SJSA1 (cell line): ENCODE results near the gene UBTF. TPM values are rescaled to one million over a fixed set of nuclear protein-coding genes. Genes with fewer than 3 reads are reported as not detected.
A peak's percentile ranks its signal among the peaks of the same experiment; 100 is the strongest.

ENCODE experiments used
- DNase-seq, 2 experiments: peaks; one replicate each; pipeline ENCODE4 v3.0.0-alpha.2; 2015 to 2020; ENCODE audit warnings: low spot score in 2 of 2, low read depth in 1 of 2
- H3K27ac ChIP-seq: fragments of 250-450 bp; sonication (Bioruptor Pico); 2 replicates; pipeline ENCODE4 v1.5.1; 2020; ENCODE audit warnings: mild to moderate bottlenecking, moderate library complexity
- H3K27me3 ChIP-seq: fragments of 250-450 bp; sonication (Bioruptor Pico); replicated peaks from 2 replicates; pipeline ENCODE4 v1.5.1; 2020; ENCODE audit warnings: mild to moderate bottlenecking, moderate library complexity
- H3K36me3 ChIP-seq: fragments of 250-450 bp; sonication (Bioruptor Pico); 2 replicates; pipeline ENCODE4 v1.5.1; 2020; ENCODE audit warnings: mild to moderate bottlenecking
- H3K4me1 ChIP-seq: fragments of 250-450 bp; sonication (Bioruptor Pico); replicated peaks from 2 replicates; pipeline ENCODE4 v1.6.1; 2021; ENCODE audit warnings: mild to moderate bottlenecking
- H3K4me3 ChIP-seq: fragments of 250-450 bp; sonication (Bioruptor Pico); 2 replicates; pipeline ENCODE4 v1.5.1; 2020; ENCODE audit warnings: mild to moderate bottlenecking
- H3K9me3 ChIP-seq: fragments of 250-450 bp; sonication (Bioruptor Pico); replicated peaks from 2 replicates; pipeline ENCODE4 v1.5.1; 2020; ENCODE audit warnings: mild to moderate bottlenecking
- total RNA-seq: library from RNA; depleted of rRNA; stranded (reverse); fragments of >200 nt; shearing (Covaris generic); gene quantifications from 2 replicates; pipeline ENCODE4 v1.2.3, GENCODE V29; 2014

UBTF gene
- total RNA-seq, 1 experiment from 2014 or later: 80.0 TPM

DNA sequence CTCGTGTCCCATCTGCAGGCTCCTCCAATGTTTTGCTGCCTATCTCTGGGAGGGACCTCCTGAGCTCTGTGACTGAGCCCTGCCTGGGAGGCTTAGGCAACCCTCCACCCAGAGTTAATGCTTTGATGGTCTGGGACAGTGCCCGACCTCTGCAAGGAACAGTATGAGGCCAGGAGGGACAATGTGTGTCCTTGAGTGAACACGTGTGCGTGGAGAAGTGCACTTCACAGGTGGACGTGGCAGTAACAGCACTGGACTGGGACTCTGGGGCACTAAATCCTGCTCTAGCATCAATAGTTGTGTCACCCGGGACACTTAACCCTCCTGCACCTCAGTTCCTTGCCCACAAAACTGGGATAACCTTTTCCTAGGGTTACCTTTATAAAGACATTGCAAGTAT, 4.6 kb downstream of the UBTF start:
- H3K27ac ChIP-seq: no peak overlapping the region
- H3K4me3 ChIP-seq: no peak overlapping the region
- H3K4me1 ChIP-seq: peaks cover 24% of the 10 kb centered on the region
- peaks cover 5% of the 10 kb centered on the region for H3K9me3 ChIP-seq
- no peaks in the 10 kb centered on the region for H3K27me3 ChIP-seq
- peaks cover 85% of the 10 kb centered on the region for H3K36me3 ChIP-seq
- no peak for DNase-seq

DNA sequence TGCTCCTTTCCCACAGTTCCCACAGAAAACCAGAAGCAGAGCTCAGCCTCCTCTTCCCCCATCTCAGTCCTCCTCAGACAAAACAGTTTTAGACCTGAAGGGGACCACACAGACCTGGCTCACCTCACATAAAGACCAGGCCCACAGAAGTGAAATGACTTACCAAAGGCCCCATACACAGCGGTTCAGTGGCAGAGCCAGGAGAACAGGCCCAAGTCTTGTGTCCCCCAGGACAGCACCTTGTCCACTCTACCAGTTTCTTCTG, 5.3 kb downstream of the UBTF start:
- no peak for DNase-seq
- peaks cover 21% of the 10 kb centered on the region for H3K4me1 ChIP-seq
- no peaks in the 10 kb centered on the region for H3K27me3 ChIP-seq
- H3K4me3 ChIP-seq: no peak overlapping the region
- H3K9me3 ChIP-seq: peaks cover 2% of the 10 kb centered on the region
- peaks cover 89% of the 10 kb centered on the region for H3K36me3 ChIP-seq
- no peak overlapping the region for H3K27ac ChIP-seq

DNA sequence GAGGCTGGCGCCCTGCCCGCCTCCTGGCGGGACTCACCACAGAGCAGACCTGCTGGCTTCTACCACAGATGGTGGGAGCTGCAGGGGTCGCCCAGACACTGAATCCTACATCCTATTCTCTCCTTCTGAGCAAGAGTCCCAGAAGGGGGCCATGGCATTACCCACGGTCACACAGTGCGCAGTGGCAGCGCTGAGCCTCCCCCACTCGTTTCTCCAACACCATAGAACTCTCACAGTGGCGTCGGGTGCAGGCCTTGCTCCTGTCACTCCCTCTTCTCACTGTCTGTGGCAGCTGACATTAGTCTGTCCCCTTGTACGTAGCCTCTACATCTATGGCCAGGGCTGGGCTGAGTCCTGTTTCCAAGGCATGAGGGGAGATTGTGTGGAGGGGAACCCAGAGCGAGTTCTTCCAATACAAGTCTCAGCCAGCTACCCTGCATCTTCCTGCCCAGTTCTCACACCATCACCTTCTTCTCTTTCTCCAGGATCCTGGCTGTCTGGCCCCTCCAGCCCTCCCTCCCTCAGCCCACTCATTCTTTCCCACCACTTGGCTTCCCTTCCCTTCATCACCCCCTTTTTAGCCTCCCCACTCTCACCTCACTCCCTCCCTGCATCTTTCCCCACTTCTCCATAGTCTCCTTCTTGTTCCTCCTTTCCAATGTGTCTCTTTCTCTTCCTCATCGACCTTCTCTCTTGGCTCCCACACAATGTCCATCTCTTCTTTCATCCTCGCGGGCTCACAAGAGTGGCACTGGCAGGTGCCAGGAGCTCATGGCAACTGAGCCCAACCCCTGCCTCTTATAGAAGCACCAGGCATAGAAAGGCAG, 5.9 kb downstream of the UBTF start:
- H3K36me3 ChIP-seq: peaks cover 89% of the 10 kb centered on the region
- H3K9me3 ChIP-seq: no peaks in the 10 kb centered on the region
- no peak overlapping the region for H3K4me3 ChIP-seq
- H3K27me3 ChIP-seq: no peaks in the 10 kb centered on the region
- DNase-seq: no peak
- peaks cover 22% of the 10 kb centered on the region for H3K4me1 ChIP-seq
- no peak overlapping the region for H3K27ac ChIP-seq

DNA sequence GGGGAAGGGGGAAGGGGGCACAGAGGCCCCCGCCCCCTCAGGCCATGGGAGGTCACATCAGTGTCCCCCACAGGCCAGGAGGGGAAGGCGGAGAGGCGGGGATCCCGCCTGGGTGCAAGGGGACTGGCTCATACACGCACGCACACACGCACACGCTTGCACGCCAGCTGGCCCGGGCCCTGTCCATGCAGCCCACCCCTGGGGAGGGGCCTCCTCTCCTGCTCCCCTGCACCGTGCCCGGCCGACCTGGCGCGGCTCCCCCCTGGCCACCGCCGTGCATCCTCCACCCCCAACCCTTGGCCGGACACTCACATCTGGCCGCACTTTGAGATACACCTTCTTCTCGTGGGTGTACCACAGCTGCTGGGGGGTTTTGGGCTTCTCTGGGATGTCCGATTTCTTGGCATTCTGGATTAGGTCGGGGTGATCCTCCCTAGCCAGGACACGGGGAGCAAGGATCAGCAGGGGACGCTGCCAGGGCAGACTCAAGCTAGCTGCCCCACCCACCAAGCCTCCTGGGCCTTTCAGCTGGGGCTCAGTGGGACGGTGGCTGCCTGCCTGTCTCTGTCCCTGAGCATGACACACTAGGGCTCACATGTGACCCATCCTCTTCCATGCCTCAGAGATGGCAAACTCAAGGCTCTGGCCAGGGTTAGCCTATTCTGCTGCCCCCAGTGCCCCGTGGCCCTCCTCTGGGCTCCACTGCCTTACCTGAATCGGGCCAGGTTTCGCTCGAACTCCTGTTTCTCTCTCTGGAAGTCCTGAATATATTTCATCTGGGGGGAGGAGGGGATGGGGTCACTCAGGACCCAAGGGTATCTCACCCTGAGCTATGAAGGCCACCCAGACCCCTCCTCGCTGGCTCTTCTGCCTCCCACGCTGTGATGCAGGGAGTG, 6.7 kb downstream of the UBTF start:
- DNase-seq: peak in 1 of 2 experiments; percentile 47
- Histone ChIP-seq H3K9me3 (no peaks in the 10 kb centered on the region), H3K4me1 (peaks cover 23% of the 10 kb centered on the region), H3K27me3 (no peaks in the 10 kb centered on the region), H3K27ac (no peak overlapping the region), H3K36me3 (peaks cover 93% of the 10 kb centered on the region), H3K4me3 (no peak overlapping the region)

DNA sequence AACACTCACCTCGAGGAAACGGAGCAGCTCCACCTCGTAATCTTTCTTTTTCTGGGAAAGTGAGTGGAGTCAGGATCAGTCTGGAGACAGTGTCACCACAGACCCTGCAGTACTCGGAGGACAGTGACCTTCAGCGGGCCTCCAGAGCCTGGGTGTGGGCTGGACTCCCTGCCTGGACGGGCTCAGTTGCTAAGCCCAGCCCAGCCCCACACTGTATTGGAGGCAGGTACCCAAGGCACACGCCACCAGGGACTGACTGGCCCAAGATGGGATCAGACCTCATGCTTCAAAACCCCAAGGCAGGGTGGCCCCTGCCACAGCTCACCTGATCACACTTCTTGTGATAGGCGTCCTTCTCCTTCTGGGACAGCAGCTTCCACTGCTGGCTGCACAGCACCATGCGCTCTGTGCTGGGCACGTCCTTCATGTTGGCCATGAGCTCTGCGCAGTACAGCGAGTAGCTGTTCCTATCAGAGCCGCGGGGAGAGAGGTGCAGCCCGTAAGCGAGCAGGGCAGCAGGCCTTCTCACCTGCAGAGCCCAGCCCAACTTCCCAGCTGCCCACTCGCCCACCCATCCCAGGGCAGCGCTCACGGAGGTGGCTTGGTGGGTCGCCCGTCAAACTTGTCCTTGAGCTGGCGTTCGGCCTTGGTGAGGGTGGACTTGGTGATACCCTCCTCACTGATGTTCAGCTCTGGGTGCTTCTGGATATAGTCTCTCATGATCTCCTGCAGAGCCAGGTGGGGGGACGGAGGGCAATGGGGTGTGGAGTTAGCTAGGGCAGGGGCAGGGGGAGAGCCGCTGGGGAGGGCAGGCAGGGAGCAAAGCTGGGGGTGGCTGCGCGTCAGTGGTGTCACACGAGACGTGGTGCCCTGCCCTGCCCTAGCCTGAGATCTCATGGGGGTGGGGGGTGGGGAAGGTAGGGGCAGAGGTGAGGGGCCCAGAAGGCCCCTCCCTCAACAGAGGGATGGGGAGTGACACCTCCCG, 7.9 kb downstream of the UBTF start:
- Histone ChIP-seq H3K9me3 (no peaks in the 10 kb centered on the region), H3K27ac (no peak overlapping the region), H3K27me3 (no peaks in the 10 kb centered on the region), H3K4me1 (peaks cover 19% of the 10 kb centered on the region), H3K4me3 (no peak overlapping the region), H3K36me3 (peaks cover 93% of the 10 kb centered on the region)
- DNase-seq: peak in 1 of 2 experiments; percentile 51

DNA sequence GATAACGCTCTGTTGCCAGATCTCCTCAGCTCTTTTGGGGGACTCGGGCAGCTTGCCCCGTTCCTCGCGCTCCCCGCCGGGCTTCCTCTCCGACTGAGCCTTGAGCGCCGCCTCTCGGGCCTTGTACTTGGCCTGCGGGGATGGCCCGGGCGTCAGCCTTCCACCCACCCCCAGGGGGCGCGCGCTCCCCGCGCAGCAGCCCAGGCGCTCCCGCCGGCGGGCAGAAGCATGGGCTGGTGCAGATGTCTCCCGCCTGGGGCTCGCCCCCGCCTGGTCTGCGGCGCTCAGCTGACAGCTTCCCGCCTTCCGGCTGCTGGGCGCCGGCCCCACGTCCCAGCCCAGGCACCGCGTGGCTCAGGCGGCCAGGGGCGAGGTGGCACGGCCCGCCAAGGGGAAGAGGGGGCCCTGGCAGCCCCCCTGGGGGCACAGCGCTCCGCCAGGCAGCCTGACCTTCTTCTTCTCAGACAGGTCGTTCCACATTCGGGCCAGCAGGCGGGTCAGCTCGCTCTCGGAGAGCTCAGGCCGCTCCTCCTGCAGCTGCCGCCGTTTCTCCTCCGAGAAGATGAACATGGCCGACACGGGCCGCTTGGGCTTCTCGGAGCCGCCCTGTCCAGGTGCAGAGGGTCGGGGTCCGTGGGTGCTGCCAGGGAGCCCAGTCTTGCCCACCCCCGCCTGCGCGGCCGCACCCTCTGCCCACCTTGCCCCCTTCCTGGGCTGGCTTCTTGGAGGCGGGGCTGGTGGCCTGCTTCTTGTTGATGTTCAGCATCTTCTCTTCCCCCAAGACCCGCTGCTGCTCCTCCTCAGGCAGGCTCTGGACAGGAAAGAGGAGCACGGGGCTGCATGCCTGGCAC, 8.9 kb downstream of the UBTF start:
- Histone ChIP-seq H3K27ac (no peak overlapping the region), H3K4me3 (no peak overlapping the region), H3K4me1 (peaks cover 19% of the 10 kb centered on the region), H3K36me3 (peaks cover 87% of the 10 kb centered on the region), H3K9me3 (no peaks in the 10 kb centered on the region), H3K27me3 (no peaks in the 10 kb centered on the region)
- peak; percentile 79 to 88 for DNase-seq

DNA sequence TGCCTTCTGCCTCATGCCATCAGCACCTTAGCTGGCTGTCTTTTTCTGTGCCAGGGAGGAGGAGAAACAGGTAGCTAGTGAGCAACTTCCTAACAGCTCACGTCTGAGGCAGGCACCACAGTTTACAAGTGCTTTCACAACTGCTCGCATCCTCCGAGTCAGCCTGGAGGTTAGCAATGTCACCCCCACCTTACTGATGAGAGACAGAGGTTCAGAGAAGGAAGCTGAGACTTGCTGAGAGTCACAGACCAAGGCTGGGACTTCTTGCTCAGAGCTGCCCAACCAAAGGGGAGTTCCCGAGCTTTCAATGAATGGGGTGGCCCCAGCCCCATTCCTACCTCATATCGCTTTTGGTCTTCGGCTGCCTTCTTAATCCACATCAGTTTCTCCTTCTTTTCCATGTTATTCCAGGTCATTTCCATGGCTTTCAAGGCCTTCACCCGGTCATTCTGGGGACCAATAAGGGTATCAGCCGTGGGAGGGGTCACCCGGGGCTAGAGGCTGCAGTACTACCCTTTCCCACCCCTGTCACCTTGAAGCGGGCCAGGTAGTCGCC, 9.6 kb downstream of the UBTF start:
- Histone ChIP-seq H3K27ac (no peak overlapping the region), H3K4me1 (peaks cover 19% of the 10 kb centered on the region), H3K36me3 (peaks cover 80% of the 10 kb centered on the region), H3K27me3 (no peaks in the 10 kb centered on the region), H3K4me3 (no peak overlapping the region), H3K9me3 (no peaks in the 10 kb centered on the region)
- no peak for DNase-seq

DNA sequence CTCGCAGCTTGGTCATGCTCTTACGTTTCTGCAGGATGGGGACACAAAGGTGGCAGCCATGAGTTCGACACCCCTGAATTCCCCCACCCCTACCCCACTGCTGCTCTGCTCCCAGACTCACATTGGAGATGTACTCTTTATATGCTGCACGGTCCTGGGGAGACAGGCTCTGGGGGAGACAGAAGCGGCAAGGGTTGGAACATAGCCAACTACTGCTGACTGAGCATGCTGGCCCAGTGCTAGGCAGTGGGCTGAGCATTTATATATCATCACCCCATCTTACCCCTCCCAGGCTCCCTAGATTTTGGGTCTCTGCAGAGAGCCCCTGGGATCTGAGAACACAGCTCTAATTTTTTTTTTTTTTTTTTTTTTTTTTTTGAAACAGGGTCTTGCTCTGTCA, 11.7 kb downstream of the UBTF start:
- DNase-seq: no peak
- no peaks in the 10 kb centered on the region for H3K9me3 ChIP-seq
- peaks cover 59% of the 10 kb centered on the region for H3K36me3 ChIP-seq
- H3K4me1 ChIP-seq: peaks cover 30% of the 10 kb centered on the region
- no peak overlapping the region for H3K27ac ChIP-seq
- no peak overlapping the region for H3K4me3 ChIP-seq
- H3K27me3 ChIP-seq: no peaks in the 10 kb centered on the region

DNA sequence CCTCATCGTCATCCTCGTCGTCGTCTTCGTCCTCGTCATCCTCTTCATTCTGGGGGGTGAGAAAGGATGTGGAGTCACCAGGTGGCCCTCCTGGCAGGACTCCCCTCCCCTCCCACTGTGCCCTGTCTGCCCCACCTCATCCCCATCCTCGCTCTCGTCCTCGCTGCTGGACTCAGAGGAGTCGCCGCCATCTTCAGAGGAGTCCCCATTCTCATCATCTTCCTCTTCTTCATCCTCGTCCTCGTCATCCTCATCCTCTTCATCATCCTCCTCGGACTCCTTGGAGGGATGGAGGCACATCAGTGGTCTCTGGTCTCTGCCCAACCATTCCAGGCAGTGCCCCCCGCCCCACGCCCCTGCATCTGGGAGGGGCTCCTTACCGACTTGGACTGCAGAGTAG, 12.2 kb downstream of the UBTF start:
- Histone ChIP-seq H3K27me3 (no peaks in the 10 kb centered on the region), H3K9me3 (no peaks in the 10 kb centered on the region), H3K4me3 (no peak overlapping the region), H3K36me3 (peaks cover 56% of the 10 kb centered on the region), H3K27ac (no peak overlapping the region), H3K4me1 (peaks cover 30% of the 10 kb centered on the region)
- no peak for DNase-seq

DNA sequence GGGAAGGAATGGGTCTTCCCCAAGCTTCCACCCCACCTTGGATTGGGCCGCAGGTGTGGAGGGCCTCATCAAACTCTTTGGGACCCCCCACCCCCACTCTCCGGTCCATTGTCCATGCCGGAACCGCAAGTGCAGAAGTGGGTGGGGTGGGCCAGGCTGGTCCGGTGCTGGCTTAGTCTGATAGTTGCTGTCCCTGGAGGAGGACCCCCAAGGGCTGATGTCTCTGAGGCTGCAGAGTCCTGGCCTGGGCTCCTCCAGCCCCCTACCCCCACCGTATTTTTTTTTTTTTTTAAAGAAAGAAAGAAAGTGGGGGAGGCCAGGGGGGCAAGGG, 12.7 kb downstream of the UBTF start:
- Histone ChIP-seq H3K4me3 (no peak overlapping the region), H3K27ac (no peak overlapping the region), H3K9me3 (no peaks in the 10 kb centered on the region), H3K4me1 (peaks cover 30% of the 10 kb centered on the region), H3K27me3 (no peaks in the 10 kb centered on the region), H3K36me3 (peaks cover 56% of the 10 kb centered on the region)
- no peak for DNase-seq

DNA sequence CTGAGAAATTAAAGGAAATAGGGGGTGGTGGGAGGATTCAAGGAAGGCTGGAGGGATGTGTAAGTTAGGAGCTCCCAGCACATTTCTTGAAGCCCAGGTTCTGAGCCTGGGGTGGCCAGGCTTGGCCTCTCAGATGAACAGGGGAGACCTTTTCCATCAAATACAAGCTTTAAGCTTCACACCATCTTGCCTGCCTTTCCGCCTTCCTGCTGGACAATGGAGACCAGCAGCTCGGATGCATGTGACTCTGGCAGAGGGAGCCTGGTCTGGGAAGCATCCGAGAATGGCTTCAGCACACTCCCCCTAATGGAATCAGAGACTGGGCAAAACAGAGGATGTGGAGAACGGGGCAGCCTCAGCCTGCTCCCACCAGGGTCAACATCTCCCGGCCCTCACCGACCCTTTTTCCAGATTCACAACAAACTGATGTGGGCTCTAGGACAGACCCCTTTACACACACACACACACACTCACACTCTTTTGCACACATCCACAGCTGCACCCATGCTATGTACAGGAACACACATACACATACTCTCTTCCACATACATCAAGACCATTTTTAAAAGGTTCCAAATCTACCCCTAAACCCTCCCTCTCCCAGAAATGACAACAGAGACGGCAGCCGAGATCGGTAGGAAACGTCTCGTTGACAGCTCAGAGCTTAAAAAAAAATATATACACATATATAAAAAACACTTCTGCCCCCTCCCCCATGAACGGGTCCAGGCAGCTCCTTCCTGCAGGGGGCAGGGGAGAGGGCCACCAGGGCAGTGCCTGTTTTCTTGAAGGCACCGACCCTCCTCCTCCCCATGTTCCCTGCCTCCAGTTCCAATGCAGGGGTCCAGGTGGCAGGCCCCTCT, 13.3 kb downstream of the UBTF start:
- Histone ChIP-seq H3K9me3 (no peaks in the 10 kb centered on the region), H3K4me1 (peaks cover 30% of the 10 kb centered on the region)
- no peak for DNase-seq

DNA sequence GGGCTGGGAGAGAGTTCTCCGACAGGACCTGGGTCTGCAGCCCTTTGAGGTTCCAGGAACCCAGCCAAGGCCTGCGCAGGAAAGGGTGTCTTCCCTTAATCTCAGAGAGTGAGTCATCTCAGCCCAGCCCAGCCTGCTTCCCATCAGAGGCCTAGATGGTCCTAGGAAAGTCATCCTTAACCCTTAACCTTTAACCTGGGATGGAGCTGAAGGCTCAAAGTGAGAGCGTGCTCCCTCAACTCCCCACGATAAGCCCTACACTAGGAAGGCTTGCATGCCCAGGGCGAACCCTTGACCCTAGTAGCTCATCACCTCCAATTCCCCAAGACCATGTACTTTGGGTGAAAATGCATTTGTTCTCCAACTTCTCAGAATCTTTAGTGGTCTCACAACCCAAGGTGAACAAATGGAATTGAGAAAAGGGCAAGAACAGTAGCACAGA, 15.0 kb downstream of the UBTF start:
- Histone ChIP-seq H3K9me3 (no peaks in the 10 kb centered on the region), H3K4me3 (no peak overlapping the region), H3K4me1 (peaks cover 26% of the 10 kb centered on the region), H3K27me3 (no peaks in the 10 kb centered on the region), H3K36me3 (peaks cover 33% of the 10 kb centered on the region), H3K27ac (no peak overlapping the region)
- DNase-seq: no peak

More for the DNA sequence above, 13.3 kb downstream of the UBTF start:
- no peak overlapping the region for H3K4me3 ChIP-seq
- H3K27ac ChIP-seq: no peak overlapping the region
- no peaks in the 10 kb centered on the region for H3K27me3 ChIP-seq
- peaks cover 50% of the 10 kb centered on the region for H3K36me3 ChIP-seq
